Gastrocnemius medialis (tissue), 4 donors: Measurements from ENCODE around the gene RAD51C.

ENCODE experiments used
- CTCF ChIP-seq, 5 experiments: fragments of 450-650 bp in 3 of 5; fragments of 200-600 bp in 2 of 5; sonication (generic) in 2 of 5; IDR thresholded peaks in 4 of 5; conservative IDR thresholded peaks in 1 of 5; 1 replicate in 4 of 5; 2 replicates in 1 of 5; pipeline ENCODE4 v1.5.1; 2016 to 2019; ENCODE audit warnings: antibody characterized with exemption in 5 of 5, mild to moderate bottlenecking in 3 of 5, moderate library complexity in 3 of 5
- POLR2A ChIP-seq, 2 donors: fragments of 450-650 bp; IDR thresholded peaks; one replicate each; pipeline ENCODE4 v1.6.1; 2017; ENCODE audit warnings: antibody characterized with exemption in 2 of 2, mild to moderate bottlenecking in 2 of 2, moderate library complexity in 2 of 2

- TF ChIP-seq CTCF (IDR thresholded peaks at IDR 0.05 in 4 of 5, conservative IDR thresholded peaks at IDR 0.05 in 1 of 5) (no peak), POLR2A (IDR thresholded peaks at IDR 0.05) (no peak)
Observed at GRCh38 chr17:58667934-58668597, 24.3 kb upstream of the RAD51C start.
